Psoas muscle (tissue), 8 donors: Measurements from ENCODE around the gene RSAD1. TPM values are rescaled to one million over a fixed set of nuclear protein-coding genes. Genes with fewer than 3 reads are reported as not detected.
"Not testable (repeated sequence)": the region's sequence is repeated elsewhere in the genome, so short reads cannot be mapped to it uniquely, and the experiment has no call there.

ENCODE experiments used
- ATAC-seq, 4 donors: fragments of 200-7000 bp; cut with Tn5 transposase; one replicate each; pipeline ENCODE4 v1.9.1; 2020; ENCODE audit warnings: moderate library complexity in 3 of 4, mild to moderate bottlenecking in 2 of 4
- DNase-seq, 2 donors: peaks; one replicate each; pipeline ENCODE4 v3.0.0-alpha.2; 2020
- H3K27ac ChIP-seq: fragments of 200-600 bp; one replicate; pipeline ENCODE4 v1.8.0; 2022
- H3K27me3 ChIP-seq, 3 donors: fragments of 200-600 bp in 1 of 3; one replicate each; pipeline versions ENCODE4 v1.6.1 to v1.8.0; 2013 to 2022; ENCODE audit warnings: low read length in 2 of 3, mild to moderate bottlenecking in 2 of 3, moderate library complexity in 1 of 3; ENCODE audit not compliant: insufficient read depth in 3 of 3
- H3K36me3 ChIP-seq, 2 donors: fragments of 200-600 bp in 1 of 2; one replicate each; pipeline versions ENCODE4 v1.6.1 to v1.8.0; 2013 to 2022; ENCODE audit warnings: low read depth in 1 of 2, mild to moderate bottlenecking in 1 of 2, moderate library complexity in 1 of 2; ENCODE audit not compliant: insufficient read depth in 1 of 2
- H3K4me1 ChIP-seq: fragments of 200-600 bp; one replicate; pipeline ENCODE4 v1.8.0; 2022
- H3K4me3 ChIP-seq: fragments of 200-600 bp; one replicate; pipeline ENCODE4 v1.8.0; 2022; ENCODE audit warnings: mild to moderate bottlenecking
- H3K9me3 ChIP-seq: fragments of 200-600 bp; one replicate; pipeline ENCODE4 v1.8.0; 2022
- WGBS, 3 donors: extraction: QIAGEN DNeasy Blood & Tissue Kit; methylation state at CpG; one replicate each; pipeline versions ENCODE4 v1.1.6 to v1.1.7; 2013; 5-methylcytosine and 5-hydroxymethylcytosine counted together
- intact Hi-C, 2 donors: fragments of 100-400 bp; cut with DNase I; formaldehyde crosslinking; loops; one replicate each; pipeline versions ENCODE4 v1.11.0 to v1.14.2; 2022
- polyA plus RNA-seq, 3 donors: library from polyadenylated mRNA; stranded (reverse); fragments of 200-250 nt; gene quantifications; one replicate each; pipeline ENCODE4 v1.2.3, GENCODE V29; 2013
- total RNA-seq, 4 donors: library from RNA; stranded (reverse); fragmentation: NEBNext Ultra II Directional in 2 of 4; extraction: Animal tissue kit (Norgen Biotek cat#: 25700) in 2 of 4; gene quantifications; one replicate each; pipeline versions ENCODE4 v1.2.1 to v1.2.4, GENCODE V29; 2021 to 2023
- TF ChIP-seq, protein P1 (sequence below): fragments of 200-600 bp; IDR thresholded peaks from one replicate; pipeline ENCODE4 v1.8.0; 2022; ENCODE audit warnings: antibody characterized with exemption
- donor health status: healthy with polysubstance abuse.
- donor health status: DM: no; HTN: no; CAD: no; lungs with moderate emphysema.
- donor health status: Bipolar disorder and iron deficiency.
- donor health status: healthy.
- donor health status: DM: yes; HTN: yes; CAD: no.
- donor health status: DM: no; HTN: no; CAD: no.
- donor health status: DM: no; HTN: no; CAD: no.
- donor health status: DM: yes; HTN: yes; CAD: no.

Gene RSAD1
- total and polyA plus RNA-seq, 7 donors = 34.3 to 63.2 (median 52.4) TPM

GRCh38 chr17:50472761-50473161 lies 5.9 kb upstream of the RSAD1 start:
- 45 to 69% (median 49%) methylated on average over 13 of the region's 13 CpGs for WGBS, 3 donors
- not testable (repeated sequence) for H3K36me3 ChIP-seq, H3K9me3 ChIP-seq, H3K4me3 ChIP-seq, H3K27me3 ChIP-seq
- intact Hi-C loops = loop anchor here (2.0 to 5.0 kb wide), 2 partner anchors 45 to 110 kb away; partner anchors contain the start of gene ACSF2 (in 1 of the 2)
- TF ChIP-seq, protein P1, sequence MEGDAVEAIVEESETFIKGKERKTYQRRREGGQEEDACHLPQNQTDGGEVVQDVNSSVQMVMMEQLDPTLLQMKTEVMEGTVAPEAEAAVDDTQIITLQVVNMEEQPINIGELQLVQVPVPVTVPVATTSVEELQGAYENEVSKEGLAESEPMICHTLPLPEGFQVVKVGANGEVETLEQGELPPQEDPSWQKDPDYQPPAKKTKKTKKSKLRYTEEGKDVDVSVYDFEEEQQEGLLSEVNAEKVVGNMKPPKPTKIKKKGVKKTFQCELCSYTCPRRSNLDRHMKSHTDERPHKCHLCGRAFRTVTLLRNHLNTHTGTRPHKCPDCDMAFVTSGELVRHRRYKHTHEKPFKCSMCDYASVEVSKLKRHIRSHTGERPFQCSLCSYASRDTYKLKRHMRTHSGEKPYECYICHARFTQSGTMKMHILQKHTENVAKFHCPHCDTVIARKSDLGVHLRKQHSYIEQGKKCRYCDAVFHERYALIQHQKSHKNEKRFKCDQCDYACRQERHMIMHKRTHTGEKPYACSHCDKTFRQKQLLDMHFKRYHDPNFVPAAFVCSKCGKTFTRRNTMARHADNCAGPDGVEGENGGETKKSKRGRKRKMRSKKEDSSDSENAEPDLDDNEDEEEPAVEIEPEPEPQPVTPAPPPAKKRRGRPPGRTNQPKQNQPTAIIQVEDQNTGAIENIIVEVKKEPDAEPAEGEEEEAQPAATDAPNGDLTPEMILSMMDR = peak; percentile 52
- ATAC-seq (peak; percentile 65 to 75 (median 68)), DNase-seq (peak in 1 of 2 donors; percentile 73)
- Histone ChIP-seq H3K4me1 (peaks cover 42% of the 10 kb centered on the region), H3K27ac (peak overlapping the region; percentile 71)

GRCh38 chr17:50473901-50474300 lies 4.8 kb upstream of the RSAD1 start:
- ATAC-seq = no peak
- no peak overlapping the region for H3K4me3 ChIP-seq
- H3K27me3 ChIP-seq = no peaks in the 10 kb centered on the region
- H3K27ac ChIP-seq = no peak overlapping the region
- H3K4me1 ChIP-seq = peaks cover 34% of the 10 kb centered on the region
- no peaks in the 10 kb centered on the region for H3K9me3 ChIP-seq
- no peak for DNase-seq
- WGBS, 3 donors = 91 to 93% (median 92%) methylated on average over 11 of the region's 11 CpGs
- intact Hi-C loops = loop anchor here (2.0 to 5.0 kb wide), 2 partner anchors 47 to 111 kb away; partner anchors contain the start of gene ACSF2 (in 1 of the 2)
- H3K36me3 ChIP-seq = no peaks in the 10 kb centered on the region
- TF ChIP-seq, protein P1 = no peak

- ATAC-seq (no peak), DNase-seq (no peak)
- TF ChIP-seq, protein P1 = no peak
- Histone ChIP-seq H3K27me3 (no peaks in the 10 kb centered on the region), H3K4me1 (peaks cover 32% of the 10 kb centered on the region), H3K36me3 (no peaks in the 10 kb centered on the region), H3K9me3 (no peaks in the 10 kb centered on the region), H3K4me3 (no peak overlapping the region), H3K27ac (no peak overlapping the region)
- intact Hi-C loops = loop anchor here in 1 of 2 donors (5.0 kb wide), 1 partner anchor 47 kb away; the partner anchor contains the start of gene ACSF2
- 32 to 62% (median 35%) methylated on average over 6 of the region's 6 CpGs for WGBS, 3 donors
These were observed 4.1 kb upstream of the RSAD1 start for GRCh38 chr17:50474523-50474922.

DNA sequence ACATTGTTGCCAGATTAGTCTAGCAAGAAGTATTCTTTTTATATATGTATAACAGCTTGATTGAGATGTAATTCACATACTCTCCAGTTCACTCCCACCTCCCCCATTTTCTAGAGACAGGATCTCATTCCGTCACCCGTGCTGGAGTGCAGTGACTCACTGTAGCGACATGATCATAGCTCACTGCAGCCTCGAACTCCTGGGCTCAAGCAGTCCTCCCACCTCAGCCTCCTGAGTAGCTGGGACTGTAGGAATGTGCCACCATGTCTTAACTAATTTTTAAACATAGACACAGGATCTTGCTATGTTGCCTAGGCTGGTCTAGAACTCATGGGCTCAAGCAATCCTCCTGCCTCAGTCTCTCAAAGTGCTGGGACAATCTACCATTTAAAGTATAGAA lies 3.3 kb upstream of the RSAD1 start:
- H3K36me3 ChIP-seq = peaks cover 0 to 8% of the 10 kb centered on the region in 2 donors
- TF ChIP-seq, protein P1 = no peak
- H3K4me3 ChIP-seq = no peak overlapping the region
- no peaks in the 10 kb centered on the region for H3K27me3 ChIP-seq
- DNase-seq (no peak), ATAC-seq (no peak)
- 86 to 88% (median 87%) methylated on average over 4 of the region's 4 CpGs for WGBS, 3 donors
- intact Hi-C loops = no loop called here
- H3K27ac ChIP-seq = no peak overlapping the region
- H3K4me1 ChIP-seq = peaks cover 34% of the 10 kb centered on the region
- no peaks in the 10 kb centered on the region for H3K9me3 ChIP-seq

- Histone ChIP-seq H3K36me3 (peaks cover 0 to 14% of the 10 kb centered on the region in 2 donors), H3K4me1 (peaks cover 34% of the 10 kb centered on the region)
- intact Hi-C loops, H3K27ac ChIP-seq, H3K4me3 ChIP-seq, ATAC-seq, H3K27me3 ChIP-seq, H3K9me3 ChIP-seq: not testable (repeated sequence)
- DNase-seq = peak in 1 of 2 donors; percentile 7
- 22 to 33% (median 29%) methylated on average over 20 to 25 of the region's 33 CpGs for WGBS, 3 donors
These were observed 2.7 kb upstream of the RSAD1 start for GRCh38 chr17:50475775-50476544.
